ENCODE data around the gene CD52. TPM values are rescaled to one million over a fixed set of nuclear protein-coding genes. Genes with fewer than 3 reads are reported as not detected.
"Not testable (repeated sequence)": the region's sequence is repeated elsewhere in the genome, so short reads cannot be mapped to it uniquely, and the experiment has no call there.

CD52 gene
- total RNA-seq, 2 experiments from 2014 or later = 951 to 971 TPM

DNA sequence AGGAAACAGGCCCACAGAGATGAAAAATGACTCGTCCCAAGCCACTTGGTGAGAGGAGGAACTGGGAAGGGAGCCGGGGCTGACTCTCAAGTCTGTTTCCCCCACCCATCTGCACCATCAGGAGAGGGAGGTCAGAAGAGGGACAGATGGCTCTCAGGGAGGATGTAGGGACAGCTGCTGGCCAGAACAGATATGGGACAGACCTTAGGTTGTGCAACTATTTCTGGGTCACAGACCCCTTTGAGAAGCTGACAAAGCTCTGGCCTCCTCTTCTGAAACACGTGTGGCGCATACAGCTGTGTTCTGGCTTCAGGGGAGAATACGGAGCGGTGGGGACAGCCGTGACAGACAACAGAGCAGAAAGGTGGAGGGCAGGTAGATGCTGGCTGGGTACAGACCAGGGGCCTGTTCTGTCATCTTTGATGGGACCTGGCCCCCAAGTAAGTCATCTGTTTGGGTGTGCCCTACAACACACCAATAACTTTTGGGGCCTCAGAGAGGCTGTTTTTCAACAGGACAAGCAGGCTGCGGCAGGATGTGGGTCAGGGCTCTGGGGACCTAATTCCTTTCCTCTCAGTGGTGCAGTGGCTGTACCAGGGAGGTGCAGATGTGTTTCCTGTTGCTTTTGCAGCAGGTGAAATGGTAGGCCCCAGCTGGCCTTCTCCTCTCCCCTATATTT is 30.6 kb upstream of the CD52 start:
- CTCF ChIA-PET = interaction anchor here (0.9 to 21.9 kb wide), 9 partner anchors 11 to 213 kb away, joined by 3 to 1010 read pairs (median 96); partner anchors contain the start of genes CD52, CEP85, UBXN11 and ZNF683
- Mint-ChIP-seq H3K36me3 (peaks cover 21% of the 10 kb centered on the region), H3K4me1 (peaks cover 98% of the 10 kb centered on the region), H3K9me3 (ENCODE audit: low read depth) (no peaks in the 10 kb centered on the region), H3K27me3 (no peaks in the 10 kb centered on the region), H3K27ac (peak overlapping the region; percentile 99), H3K4me3 (peak overlapping the region; percentile 43)
- peak; percentile 96 for DNase-seq
- ATAC-seq = peak; percentile 40

DNA sequence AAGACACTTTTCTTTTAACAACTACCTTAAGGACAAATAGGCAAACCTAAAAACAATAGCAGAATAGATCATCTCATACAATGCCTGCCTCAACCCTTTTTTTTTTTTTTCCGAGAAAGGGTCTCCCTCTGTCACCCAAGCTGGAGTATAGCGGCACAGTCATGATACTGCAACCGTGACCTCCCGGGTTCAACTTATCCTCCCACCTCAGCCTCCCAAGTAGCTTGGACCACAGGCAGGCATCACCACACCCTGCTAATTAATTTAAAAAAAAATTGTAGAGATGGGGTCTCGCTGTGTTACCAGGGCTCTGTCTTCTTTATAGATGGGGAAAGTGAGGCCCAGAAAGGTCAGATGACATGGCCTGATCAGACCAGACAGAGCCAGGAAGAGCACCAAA is 29.9 kb upstream of the CD52 start:
- Mint-ChIP-seq H3K27ac (peak overlapping the region; percentile 99), H3K4me3 (peak overlapping the region; percentile 43), H3K36me3 (peaks cover 16% of the 10 kb centered on the region), H3K4me1 (peaks cover 92% of the 10 kb centered on the region), H3K27me3 (no peaks in the 10 kb centered on the region), H3K9me3 (ENCODE audit: low read depth) (no peaks in the 10 kb centered on the region)
- DNase-seq = no peak
- CTCF ChIA-PET = interaction anchor here (0.8 to 21.9 kb wide), 11 partner anchors 8 to 181 kb away, joined by 3 to 1010 read pairs (median 62); partner anchors contain the start of genes CD52, CEP85, SH3BGRL3 and UBXN11
- ATAC-seq = no peak

DNA sequence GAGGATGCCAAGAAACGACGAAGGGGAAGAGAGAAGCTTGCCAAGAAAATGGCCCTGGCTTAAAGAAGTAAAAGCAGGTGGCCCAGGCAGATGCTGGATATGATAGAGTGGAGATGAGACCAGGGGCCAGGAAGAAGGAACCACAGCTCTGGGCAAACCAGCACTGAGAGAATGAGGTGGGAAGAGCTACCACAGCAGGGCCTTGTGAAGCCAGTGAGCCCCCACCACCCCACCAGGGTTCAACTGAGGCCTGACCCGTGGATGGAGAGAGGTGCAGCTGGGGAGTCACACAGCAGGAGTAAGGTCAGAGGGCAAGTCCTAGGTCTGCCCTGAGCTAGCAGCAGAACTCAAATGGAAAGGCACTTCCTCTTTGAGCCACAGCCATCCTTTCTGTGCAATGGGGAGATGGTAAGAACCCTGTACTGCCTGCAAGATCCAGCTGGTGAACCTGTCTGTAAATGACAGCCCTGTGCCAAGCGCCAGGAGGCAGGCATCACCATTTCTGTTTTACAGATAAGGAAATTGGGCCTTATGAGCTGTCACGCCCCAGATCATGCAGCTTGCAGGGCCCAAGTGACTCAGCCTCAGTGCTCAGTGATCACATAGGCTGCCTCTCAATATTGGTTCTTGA is 29.3 kb upstream of the CD52 start:
- DNase-seq = peak; percentile 89
- Mint-ChIP-seq H3K9me3 (ENCODE audit: low read depth) (no peaks in the 10 kb centered on the region), H3K27ac (peak overlapping the region; percentile 99), H3K36me3 (peaks cover 9% of the 10 kb centered on the region), H3K4me3 (peak overlapping the region; percentile 18), H3K4me1 (peaks cover 86% of the 10 kb centered on the region), H3K27me3 (no peaks in the 10 kb centered on the region)
- CTCF ChIA-PET = interaction anchor here (0.8 to 21.9 kb wide), 15 partner anchors 9 to 182 kb away, joined by 3 to 1010 read pairs (median 35); partner anchors contain the start of genes CD52, CEP85, DHDDS and SH3BGRL3
- peak; percentile 40 for ATAC-seq

DNA sequence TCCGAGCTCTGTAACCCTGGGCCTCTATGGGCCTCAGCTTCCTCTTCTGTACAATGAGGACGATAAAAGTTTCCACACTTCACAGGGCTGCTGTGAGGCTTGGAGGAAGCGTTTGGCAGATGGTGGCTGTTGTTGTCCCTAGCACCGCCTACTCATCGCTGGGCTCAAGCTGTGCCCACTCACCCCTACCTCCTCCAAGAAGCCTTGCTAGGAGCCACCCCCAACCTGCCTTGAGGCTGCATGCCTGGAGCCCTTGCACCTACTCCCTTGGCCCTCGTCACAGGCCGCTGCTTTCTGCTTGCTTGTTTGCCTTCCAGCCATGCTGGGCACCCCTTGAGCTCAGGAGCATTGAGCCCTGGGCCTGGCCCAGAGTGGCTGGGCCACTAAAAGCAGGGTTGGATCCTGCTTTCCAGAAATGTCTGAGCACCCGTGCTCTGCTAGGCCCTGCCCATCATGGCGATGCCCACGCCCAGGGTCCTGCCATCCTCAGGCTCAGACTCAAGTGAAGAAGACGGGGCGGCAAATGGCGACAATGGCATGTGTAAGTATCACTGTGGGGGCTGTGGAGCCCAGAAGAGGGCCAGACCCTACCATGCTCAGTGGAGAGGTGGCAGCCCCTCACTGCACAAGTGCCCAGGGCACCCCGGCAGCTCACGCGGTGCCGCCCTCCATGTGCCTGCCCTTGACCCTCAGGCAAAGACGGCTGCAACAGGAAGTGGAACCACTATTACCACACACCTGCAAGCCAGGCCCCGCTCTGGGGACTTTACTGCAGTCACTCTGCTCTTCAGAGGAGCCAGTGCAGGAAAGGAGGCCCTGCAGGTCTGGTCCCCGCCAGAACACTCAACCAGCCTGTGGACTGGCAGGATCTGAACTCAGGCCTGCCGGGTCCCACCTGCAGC is 28.3 kb upstream of the CD52 start:
- Mint-ChIP-seq H3K27ac (peak overlapping the region; percentile 99), H3K36me3 (peaks cover 7% of the 10 kb centered on the region), H3K27me3 (no peaks in the 10 kb centered on the region), H3K4me3 (peak overlapping the region; percentile 21), H3K9me3 (ENCODE audit: low read depth) (no peaks in the 10 kb centered on the region), H3K4me1 (peaks cover 76% of the 10 kb centered on the region)
- peak; percentile 83 for DNase-seq
- peak; percentile 5 for ATAC-seq
- CTCF ChIA-PET = interaction anchor here (1.0 to 21.9 kb wide), 14 partner anchors 10 to 143 kb away, joined by 3 to 1010 read pairs (median 38); partner anchors contain the start of genes CD52, CEP85, DHDDS and SH3BGRL3

DNA sequence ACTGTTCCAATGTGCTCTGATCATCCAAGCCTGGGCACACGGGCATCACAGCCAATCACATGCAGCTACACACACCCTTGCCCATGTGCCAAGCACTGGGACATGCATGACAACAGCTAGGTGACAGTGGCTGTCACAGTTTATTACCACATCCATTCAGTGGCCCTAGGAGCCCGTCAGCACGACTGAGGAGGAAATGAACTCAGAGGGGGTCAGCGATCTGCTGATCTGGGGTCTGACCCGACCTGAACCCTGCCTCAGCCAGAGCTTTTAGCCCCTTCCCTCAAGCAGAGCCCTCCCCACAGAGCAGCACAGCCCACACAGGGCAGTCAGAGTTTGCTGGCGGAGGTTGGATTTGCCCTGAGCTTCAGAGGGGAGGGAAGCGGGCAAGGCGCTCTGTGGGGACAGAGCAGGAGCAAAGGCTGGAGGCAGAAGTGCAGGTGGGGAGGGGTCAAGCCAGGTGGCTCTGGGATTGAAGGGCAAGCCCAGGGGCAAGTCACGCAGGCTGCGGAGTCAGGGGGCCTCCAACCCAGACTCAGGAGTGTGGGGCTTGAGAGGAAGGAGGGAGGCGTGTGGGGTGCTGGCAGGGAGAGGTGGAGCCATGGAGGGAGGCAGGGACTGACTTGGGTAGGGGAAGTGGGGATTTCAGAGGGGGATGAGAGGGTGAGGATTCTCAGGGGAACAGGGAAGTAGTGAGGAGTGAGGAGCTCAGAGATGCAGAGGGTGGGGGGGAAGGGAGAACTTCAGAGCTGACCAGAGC is 27.5 kb upstream of the CD52 start:
- Mint-ChIP-seq H3K4me1 (peaks cover 67% of the 10 kb centered on the region), H3K27me3 (no peaks in the 10 kb centered on the region), H3K9me3 (ENCODE audit: low read depth) (no peaks in the 10 kb centered on the region), H3K27ac (peak overlapping the region; percentile 99), H3K36me3 (peaks cover 2% of the 10 kb centered on the region), H3K4me3 (peak overlapping the region; percentile 21)
- CTCF ChIA-PET = interaction anchor here (2.1 to 21.9 kb wide), 6 partner anchors 11 to 99 kb away, joined by 12 to 1010 read pairs (median 107); partner anchors contain the start of genes CD52, SH3BGRL3, UBXN11 and ZNF683
- peak; percentile 68 for DNase-seq
- no peak for ATAC-seq

DNA sequence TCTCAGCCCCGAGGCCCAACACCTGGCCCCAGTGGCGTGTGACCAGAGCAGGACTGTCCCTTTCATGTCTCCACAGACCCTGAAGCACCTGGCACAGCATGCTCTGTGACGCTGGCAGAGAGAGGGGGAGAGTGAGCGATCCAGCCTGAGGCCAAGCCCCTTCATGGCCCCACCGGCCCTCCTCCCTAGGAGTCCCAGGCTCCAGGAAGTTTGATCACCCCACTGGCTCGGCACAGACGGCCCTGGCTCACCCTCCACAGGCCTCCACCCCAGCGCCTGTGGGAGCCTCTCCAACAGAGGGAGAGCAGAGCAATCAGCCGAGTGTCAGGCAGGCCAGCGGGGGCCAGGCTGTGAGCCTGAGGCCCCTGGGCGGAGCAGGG is 26.9 kb upstream of the CD52 start:
- Mint-ChIP-seq H3K9me3 (ENCODE audit: low read depth) (no peaks in the 10 kb centered on the region), H3K36me3 (peaks cover 2% of the 10 kb centered on the region), H3K4me1 (peaks cover 61% of the 10 kb centered on the region), H3K27me3 (no peaks in the 10 kb centered on the region), H3K27ac (peak overlapping the region; percentile 99), H3K4me3 (no peak overlapping the region)
- no peak for DNase-seq
- ATAC-seq = no peak
- CTCF ChIA-PET = interaction anchor here (8.0 to 21.9 kb wide), 5 partner anchors 15 to 99 kb away, joined by 96 to 1010 read pairs (median 114); partner anchors contain the start of genes CD52, UBXN11 and ZNF683

DNA sequence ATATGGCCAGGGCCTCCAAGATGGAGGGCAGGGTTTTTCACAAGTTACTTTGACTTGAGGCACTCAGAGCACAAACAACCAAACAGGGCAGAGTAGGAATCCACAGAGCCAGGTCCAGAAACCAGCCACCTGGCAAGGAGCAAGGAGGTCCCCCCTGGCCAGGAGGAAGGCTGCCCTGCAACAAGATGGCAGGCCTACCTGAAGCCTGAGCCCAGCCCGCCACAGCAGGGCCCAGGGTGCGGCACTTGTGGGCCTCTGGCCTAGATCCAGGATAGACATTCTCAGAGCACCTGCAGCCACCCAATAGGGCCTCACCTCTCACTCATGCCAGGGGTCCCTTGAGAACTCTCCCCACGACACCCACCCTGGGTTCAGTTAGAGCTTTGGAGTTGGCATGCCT is 26.3 kb upstream of the CD52 start:
- Mint-ChIP-seq H3K27ac (peak overlapping the region; percentile 99), H3K36me3 (peaks cover 2% of the 10 kb centered on the region), H3K4me3 (no peak overlapping the region), H3K4me1 (peaks cover 56% of the 10 kb centered on the region), H3K27me3 (no peaks in the 10 kb centered on the region), H3K9me3 (ENCODE audit: low read depth) (no peaks in the 10 kb centered on the region)
- ATAC-seq (no peak), DNase-seq (no peak)
- CTCF ChIA-PET = interaction anchor here (8.4 to 21.9 kb wide), 2 partner anchors 15 to 18 kb away, joined by 120 to 1010 read pairs; partner anchors contain the start of genes CD52 and UBXN11

DNA sequence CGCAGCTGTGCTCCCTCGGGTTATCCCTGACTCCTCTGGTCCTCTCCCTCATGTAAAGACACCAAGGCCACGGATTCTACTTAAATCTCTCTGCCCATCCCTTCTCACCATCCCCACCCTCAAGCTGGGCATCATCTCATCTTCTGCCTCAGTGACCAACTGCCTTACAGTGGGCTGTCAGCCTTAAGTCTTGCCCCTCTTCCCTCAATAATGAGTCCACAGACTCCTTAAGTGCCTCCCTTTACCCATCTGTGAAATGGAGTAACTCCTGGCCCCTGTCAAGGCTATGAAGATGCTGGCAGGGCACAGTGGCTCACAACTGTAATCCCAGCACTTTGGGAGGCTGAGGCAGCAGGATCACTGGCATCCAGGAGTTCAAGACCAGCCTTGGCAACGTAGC is 25.8 kb upstream of the CD52 start:
- no peaks in the 10 kb centered on the region for H3K9me3 Mint-ChIP-seq (ENCODE audit: low read depth)
- CTCF ChIA-PET = interaction anchor here (21.9 kb wide), 1 partner anchor 18 kb away, joined by 1010 read pairs; the partner anchor contains the start of genes CD52 and UBXN11

DNA sequence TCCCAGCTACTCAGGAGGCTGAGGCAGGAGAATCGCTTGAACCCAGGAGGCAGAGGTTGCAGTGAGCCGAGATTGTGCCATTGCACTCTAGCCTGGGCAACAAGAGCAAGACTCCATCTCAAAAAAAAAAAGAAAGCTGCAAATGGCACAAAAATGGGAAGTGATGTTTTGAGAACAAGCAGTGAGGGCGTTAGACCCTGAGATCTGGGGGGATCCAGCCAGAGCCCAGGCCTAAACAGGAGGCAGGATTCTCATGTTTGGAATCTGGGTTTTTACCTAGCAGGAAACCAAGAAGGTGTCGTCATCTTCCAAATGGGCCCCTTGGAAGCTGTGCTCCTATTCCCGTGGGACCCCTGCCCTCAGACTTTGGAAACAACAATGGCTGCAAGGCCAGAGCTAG is 25.0 kb upstream of the CD52 start:
- CTCF ChIA-PET = interaction anchor here (21.9 kb wide), 1 partner anchor 17 kb away, joined by 1010 read pairs; the partner anchor contains the start of genes CD52 and UBXN11
- H3K36me3 Mint-ChIP-seq; H3K9me3 Mint-ChIP-seq (ENCODE audit: low read depth); DNase-seq; H3K27ac Mint-ChIP-seq; H3K27me3 Mint-ChIP-seq; ATAC-seq; H3K4me3 Mint-ChIP-seq: not testable (repeated sequence)
- H3K4me1 Mint-ChIP-seq = peaks cover 43% of the 10 kb centered on the region

More for the DNA sequence above, 25.8 kb upstream of the CD52 start:
- H3K27me3 Mint-ChIP-seq = no peaks in the 10 kb centered on the region
- H3K4me1 Mint-ChIP-seq = peaks cover 50% of the 10 kb centered on the region
- DNase-seq (no peak), ATAC-seq (no peak)
- H3K36me3 Mint-ChIP-seq = peaks cover 2% of the 10 kb centered on the region
- no peak overlapping the region for H3K4me3 Mint-ChIP-seq
- peak overlapping the region; percentile 99 for H3K27ac Mint-ChIP-seq

DNA sequence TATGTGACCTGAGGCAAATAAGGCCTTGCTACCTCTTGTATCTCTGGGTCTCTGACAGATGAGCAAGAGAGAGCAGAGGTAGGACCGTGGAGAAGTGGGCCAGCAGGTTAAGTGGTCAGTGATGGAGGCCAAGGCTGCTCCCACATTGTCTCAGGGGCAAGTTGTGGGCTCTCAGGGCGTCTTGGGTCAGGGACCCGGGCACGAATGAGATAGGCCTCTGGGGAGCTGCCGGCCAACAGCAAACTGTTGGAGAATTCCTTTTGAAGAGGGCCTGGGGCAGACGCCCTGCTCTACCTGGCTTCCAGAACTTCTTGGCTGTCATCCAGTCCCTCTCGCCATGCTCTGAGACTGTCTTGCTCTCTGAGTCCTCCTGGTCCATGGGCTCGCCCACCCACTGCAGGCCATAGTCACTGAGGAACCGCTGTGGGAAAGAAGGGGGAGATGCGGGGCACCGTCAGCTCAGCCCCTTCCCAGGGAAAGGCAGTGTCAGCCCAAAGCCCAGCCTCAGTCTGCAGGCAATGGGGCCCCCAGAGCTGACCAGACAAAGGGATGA is 23.8 kb upstream of the CD52 start:
- no peaks in the 10 kb centered on the region for H3K27me3 Mint-ChIP-seq
- no peak overlapping the region for H3K4me3 Mint-ChIP-seq
- no peaks in the 10 kb centered on the region for H3K9me3 Mint-ChIP-seq (ENCODE audit: low read depth)
- ATAC-seq = no peak
- H3K27ac Mint-ChIP-seq = peak overlapping the region; percentile 62
- no peak for DNase-seq
- CTCF ChIA-PET = interaction anchor here (1.3 to 21.9 kb wide), 2 partner anchors 9 to 16 kb away, joined by 4 to 1010 read pairs; partner anchors contain the start of genes CD52 and UBXN11
- peaks cover 32% of the 10 kb centered on the region for H3K4me1 Mint-ChIP-seq
- H3K36me3 Mint-ChIP-seq = peaks cover 2% of the 10 kb centered on the region

DNA sequence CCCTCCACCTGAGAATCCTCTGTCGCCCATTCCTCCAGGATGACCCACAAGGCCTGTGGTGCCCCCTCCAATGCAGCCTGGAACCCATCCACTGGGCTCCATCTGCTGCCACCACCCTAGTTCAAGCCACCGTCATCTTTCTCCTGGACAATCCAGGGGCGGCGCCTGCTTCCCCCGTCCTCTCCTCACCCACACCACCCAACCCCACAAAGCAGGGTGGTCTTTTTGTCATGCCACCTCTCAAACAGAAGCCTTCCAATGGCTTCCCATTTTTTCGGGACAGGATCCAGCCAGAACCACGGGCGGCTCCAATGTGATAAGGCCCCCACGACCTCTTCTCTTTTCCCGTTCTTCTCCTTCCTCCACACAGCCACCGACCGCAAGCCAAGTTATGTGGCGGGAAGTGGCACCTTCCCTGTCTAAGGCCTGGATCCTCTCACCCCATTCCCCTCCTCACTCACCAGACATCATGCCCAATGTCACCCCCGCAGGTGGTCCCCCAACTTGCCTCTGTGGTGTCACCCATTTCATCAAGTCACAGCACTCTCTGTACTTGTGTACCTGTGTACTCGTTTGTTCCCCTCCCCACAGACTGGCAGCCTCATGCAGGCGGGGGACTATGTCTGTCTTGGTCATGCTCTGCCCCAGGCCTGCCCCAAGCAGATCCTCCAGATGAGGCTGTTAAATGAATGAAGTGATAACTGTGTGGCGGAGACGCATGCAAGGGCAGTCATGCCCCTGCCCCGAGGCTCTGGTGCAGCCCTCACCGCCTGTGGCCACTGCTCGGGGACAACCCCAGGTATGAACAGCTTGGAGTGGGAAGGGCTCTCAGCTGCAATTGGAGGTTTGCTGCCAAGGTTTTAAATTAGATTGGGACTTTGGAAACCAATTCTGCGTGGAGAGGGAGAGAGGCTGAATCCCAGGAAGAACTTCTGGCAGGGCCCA is 22.3 kb upstream of the CD52 start:
- peaks cover 23% of the 10 kb centered on the region for H3K4me1 Mint-ChIP-seq
- no peaks in the 10 kb centered on the region for H3K27me3 Mint-ChIP-seq
- H3K9me3 Mint-ChIP-seq (ENCODE audit: low read depth) = no peaks in the 10 kb centered on the region
- ATAC-seq (no peak), DNase-seq (no peak)
- H3K36me3 Mint-ChIP-seq = peaks cover 2% of the 10 kb centered on the region
- H3K27ac Mint-ChIP-seq = no peak overlapping the region
- H3K4me3 Mint-ChIP-seq = no peak overlapping the region
- CTCF ChIA-PET = interaction anchor here (21.9 to 28.6 kb wide), 2 partner anchors 11 to 14 kb away, joined by 1010 read pairs; partner anchors contain the start of genes CD52, SH3BGRL3 and UBXN11
